Stimulated activated CD8-positive, alpha-beta memory T cell treated with anti-CD3 and anti-CD28 coated beads, Interleukin-12 subunit alpha, Interleukin-12 subunit beta, amount 100 ng/mL, for 4 hours (primary cell): Measurements from ENCODE around the gene CLK3.
"Not testable (repeated sequence)": the region's sequence is repeated elsewhere in the genome, so short reads cannot be mapped to it uniquely, and the experiment has no call there.

Source experiments
- DNase-seq: peaks from one replicate; pipeline ENCODE4 v3.0.0-alpha.2; 2020; ENCODE audit warnings: low read depth

CLK3 gene

GRCh38 chr15:74642348-74642733 lies 26.7 kb downstream of the CLK3 start:
- no peak for DNase-seq

GRCh38 chr15:74642734-74643664 lies 27.4 kb downstream of the CLK3 start:
- no peak for DNase-seq

GRCh38 chr15:74643665-74644204 lies 28.1 kb downstream of the CLK3 start:
- DNase-seq: no peak

- no peak for DNase-seq
Observed at GRCh38 chr15:74646480-74646879, 30.8 kb downstream of the CLK3 start.

- no peak for DNase-seq
Observed at GRCh38 chr15:74648051-74648842, 32.6 kb downstream of the CLK3 start.

- no peak for DNase-seq
Observed at GRCh38 chr15:74651242-74651741, 35.7 kb downstream of the CLK3 start.

GRCh38 chr15:74653426-74654102 lies 37.9 kb downstream of the CLK3 start:
- DNase-seq: no peak

- DNase-seq: no peak
Observed at GRCh38 chr15:74655424-74655823, 39.8 kb downstream of the CLK3 start.

GRCh38 chr15:74656935-74657535 lies 41.4 kb downstream of the CLK3 start:
- DNase-seq: no peak

GRCh38 chr15:74657846-74658245 lies 42.2 kb downstream of the CLK3 start:
- DNase-seq: no peak

GRCh38 chr15:74661280-74661679 lies 45.6 kb downstream of the CLK3 start:
- DNase-seq: not testable (repeated sequence)

GRCh38 chr15:74662064-74662860 lies 46.6 kb downstream of the CLK3 start:
- no peak for DNase-seq

- no peak for DNase-seq
Observed at GRCh38 chr15:74663303-74664027, 47.8 kb downstream of the CLK3 start.

- no peak for DNase-seq
Observed at GRCh38 chr15:74664028-74664616, 48.5 kb downstream of the CLK3 start.

- no peak for DNase-seq
Observed at GRCh38 chr15:74664670-74665069, 49.0 kb downstream of the CLK3 start.

- no peak for DNase-seq
Observed at GRCh38 chr15:74667975-74668374, 52.3 kb downstream of the CLK3 start.

- DNase-seq: no peak
Observed at GRCh38 chr15:74669627-74670026, 54.0 kb downstream of the CLK3 start.

GRCh38 chr15:74674161-74674560 lies 58.5 kb downstream of the CLK3 start:
- no peak for DNase-seq

GRCh38 chr15:74676801-74677200 lies 61.2 kb downstream of the CLK3 start:
- no peak for DNase-seq
